Activated T-helper 1 cell treated with Interleukin-2 at 50 U/mL for 16 hours (primary cell): ENCODE results near the gene PRSS56.

Experiments used
- DNase-seq: peaks from one replicate; pipeline ENCODE4 v3.0.0-alpha.2; 2020; ENCODE audit warnings: low read depth

The PRSS56 gene

DNA sequence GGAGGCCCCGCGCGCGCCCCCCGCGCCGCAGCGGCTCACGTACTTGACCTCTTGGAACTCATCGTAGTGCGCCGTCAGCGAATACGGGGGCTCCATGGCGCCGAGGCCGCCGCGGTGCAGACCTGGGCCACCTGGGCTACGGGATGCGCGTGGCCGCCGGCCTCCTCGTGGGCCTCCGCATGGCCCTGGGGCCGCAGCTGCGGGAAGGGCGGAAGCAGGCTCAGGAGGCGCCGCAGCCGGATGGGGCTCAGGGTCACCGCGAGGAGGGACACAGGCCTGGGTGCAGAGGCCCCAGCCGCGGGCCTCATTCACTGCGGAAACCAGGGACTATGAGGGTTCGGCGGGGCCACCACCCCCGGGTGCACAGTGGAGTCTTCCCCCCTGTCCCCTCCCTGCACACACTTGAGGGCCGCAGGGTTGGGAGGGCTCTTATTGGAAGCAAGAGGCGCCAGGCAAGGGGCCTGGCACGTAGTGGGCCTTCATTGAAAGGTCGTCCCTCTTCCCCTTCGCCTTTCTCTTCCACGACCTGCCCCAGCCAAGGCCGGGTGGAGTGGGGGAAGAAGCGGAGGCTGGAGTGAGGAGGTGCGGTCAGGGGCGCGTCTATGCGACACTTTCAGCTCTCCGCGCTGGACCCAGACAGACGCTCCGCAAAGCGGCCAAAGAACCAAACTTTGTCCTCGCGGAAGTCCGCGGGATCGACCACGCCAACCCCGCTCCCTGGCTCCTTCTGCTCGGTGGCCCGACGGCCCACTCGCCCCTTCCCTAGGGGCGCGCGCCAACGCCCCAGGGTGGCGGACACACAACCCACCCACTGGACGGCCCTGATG, 33.4 kb upstream of the PRSS56 start:
- DNase-seq: no peak

DNA sequence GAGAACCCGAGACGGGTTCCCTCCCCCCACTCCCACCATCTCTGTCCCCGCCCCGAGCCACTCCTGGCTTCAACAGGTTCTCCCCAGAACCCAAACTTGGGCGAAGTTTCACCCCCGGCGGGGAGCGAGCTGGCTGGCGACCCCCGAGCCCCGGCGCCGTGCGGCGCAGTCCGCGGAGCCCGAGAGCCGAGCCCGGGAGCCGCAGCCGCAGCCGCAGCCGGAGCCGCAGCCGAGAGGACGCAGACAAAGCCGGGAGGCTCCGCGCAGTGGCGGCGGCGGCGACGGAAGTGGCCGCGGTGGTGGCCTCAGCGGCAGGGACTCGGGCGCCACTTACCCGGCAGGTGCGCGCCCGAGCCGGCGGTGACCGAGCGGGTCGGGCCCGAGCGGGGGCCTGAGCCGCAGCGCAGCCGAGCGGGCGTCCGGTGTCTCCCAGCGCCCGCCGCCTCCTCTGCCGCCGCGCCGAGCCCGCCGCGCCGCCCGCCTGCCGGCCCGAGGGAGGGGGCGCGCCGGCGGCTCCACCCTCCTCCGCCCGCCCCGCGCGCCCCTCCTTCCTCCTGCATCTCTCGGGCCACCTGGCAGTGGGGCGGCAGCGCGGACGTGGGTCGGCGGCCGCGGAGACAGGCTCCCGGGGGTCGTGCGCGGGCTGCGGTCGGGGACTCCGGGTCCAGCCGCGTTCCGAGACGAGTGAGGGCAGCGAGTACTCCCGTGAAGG, 32.6 kb upstream of the PRSS56 start, which contains the start of gene ECEL1:
Gene ECEL1, minus strand, starts transcription at position 450 of the 712 bp plus-strand sequence. CDS start 1,181 bp downstream, outside the sequence.
- no peak for DNase-seq

DNA sequence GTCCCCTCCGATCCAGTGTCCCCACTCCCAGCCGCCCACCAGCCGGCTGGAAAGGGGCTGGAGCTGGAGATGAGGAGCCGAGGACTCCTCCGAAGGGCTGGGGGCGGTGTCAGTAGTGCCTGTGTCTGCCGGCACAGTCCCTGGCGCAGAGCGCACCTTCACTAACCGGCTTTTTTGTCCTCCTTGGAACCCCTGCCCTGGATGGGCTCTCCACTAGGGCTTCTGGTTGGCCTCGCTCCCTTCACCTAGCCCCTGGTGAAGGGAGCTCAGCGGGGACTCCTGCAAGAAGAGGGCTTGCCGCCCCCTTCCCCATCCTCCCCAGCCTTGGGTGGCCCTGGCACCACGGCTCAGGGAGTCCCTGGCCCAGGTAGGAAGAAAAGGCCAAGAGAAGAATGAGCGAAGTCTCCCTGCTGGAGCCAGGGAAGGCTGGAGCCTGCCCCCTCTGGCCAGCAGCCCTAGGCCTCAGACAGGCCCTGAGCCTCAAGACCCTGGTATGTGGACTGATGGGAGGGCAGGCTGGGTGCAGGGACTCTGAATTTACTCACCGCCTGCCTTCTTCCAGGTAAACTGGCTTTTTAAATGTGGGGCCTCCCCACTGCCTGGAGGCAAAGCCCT, 32.0 kb upstream of the PRSS56 start:
- DNase-seq: no peak

DNA sequence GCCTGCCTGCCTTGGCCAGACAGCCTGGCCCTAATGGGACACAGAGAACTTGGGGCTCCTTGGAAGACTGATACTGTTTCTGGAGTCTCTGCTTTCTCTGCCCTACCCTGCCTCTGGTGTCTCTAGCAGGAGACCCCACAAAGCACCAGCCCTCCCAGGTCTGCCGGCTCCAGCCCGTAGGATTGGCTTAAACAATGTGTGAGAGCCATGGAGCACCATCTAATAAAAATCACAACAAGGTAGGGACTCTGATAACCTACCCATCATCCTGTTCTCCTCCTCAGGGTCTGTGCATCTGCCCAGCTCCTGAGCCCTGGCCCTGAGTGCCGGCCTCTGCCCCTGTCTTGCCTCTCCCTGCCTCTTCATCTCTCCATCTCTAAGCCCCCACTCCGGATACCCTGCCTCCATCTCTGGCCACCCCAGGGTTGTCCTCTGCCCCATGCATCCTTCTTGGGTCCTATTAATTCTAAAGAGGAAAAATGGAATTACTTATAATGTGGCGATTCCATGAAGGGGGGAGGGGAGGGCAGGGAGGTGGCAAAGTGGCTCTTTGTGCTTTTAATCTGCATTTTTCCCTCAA, 31.4 kb upstream of the PRSS56 start:
- no peak for DNase-seq

DNA sequence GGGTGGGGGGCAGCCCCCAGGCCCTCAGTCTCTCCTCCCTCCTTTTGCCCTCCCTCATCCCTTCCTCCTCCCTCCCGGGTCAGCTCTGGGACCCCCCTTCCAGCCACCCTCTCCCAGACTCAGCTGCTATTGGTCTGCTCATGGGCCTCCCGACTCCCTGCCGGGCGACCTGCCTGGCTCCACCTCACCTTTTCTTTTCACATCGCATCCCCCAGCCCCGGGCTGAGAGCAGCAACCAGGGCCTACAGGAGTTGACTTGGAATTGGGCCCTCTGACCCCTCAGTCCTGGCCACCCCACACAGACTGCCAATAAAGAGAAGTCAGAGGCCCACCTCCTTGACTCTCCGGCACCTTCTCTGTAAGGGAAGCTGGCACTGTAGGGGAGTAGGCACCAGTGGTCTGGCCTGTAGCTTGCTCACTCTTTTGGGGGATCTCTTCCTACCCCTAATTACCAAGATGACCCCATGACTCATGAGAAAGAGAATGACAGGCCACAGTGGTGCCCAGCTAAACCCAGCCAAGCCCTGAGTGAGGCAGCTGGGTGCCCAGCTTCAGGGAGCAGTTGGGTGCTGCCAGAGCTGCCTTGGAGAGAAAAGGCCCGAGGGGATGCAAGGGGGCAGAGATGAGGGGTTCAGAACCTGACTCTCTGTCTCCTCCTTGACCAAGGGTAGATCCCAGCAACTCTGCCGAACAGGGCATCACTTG, 30.5 kb upstream of the PRSS56 start:
- DNase-seq: no peak

DNA sequence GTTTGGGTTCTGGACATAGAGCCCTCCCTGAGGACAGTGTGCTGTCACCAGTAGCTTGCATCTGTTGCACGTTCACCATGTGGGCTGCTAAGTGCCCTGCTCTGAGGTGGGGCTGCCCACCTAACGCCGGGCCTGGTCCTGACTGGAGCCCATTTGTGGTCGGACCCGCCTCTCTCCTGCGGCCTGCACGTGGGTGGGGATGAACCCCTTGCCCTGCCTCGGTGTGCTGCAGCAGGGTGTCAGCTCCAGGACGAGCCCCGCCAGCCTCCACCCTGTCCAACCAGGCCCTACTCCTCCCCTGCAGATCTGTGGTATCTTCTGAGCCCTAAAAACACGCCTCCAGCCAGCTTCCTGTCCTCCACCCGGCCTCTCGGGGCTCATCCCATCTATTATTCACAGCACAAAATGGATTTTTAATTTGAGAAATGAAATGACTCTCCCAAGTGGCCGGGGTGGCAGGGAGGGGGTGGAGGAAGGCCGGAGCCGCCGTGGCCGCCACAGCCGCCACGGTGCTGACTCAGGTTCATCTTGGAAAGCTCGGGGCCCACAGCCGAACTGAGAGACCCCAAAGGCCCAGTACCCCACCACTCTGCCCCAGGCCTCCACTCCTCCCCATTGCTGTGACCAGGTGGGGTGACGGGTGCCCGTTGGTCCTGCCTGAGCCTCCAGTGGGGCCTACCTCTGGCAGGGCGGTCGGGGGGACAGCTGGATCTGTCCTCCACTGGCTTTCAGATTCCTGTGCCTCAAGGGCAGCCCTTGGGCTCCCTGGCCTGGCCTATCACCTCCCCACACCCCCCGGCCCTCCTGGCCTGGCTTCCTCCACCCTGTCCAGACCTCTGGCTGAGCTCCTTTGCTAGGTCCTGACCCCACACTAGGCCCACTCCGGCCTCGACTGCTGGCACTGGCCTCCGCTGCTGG, 29.7 kb upstream of the PRSS56 start:
- no peak for DNase-seq

DNA sequence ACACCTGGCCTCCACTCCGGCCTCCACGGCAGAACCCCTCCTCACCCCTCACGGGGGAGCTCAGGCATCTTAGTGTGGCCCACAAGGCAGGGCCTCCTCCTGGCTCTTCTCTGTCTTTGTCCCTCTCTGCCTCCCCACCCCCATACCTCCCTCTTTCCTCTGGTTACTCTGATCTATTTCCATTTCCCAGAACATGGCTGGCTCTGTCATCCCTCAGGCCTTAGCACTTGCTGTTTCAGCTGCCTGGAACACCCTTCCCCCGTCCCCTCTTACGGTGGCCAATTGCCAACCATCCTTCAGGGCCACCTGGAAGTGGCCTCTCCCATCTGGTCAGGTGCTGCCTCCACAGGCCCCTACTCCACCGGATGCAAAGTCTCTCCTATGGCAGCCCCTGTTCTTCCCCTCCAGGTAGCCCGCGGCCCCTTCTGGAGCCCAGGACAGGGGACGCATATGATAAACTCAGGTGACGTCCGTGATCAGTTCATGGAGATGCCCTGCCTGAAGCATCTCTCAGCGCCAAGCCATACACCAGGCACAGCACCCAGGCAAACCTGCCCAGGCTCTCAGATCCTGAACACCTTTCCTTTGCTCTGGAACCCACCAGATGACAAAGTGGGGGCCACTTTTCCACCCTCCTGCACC, 28.9 kb upstream of the PRSS56 start:
- no peak for DNase-seq

DNA sequence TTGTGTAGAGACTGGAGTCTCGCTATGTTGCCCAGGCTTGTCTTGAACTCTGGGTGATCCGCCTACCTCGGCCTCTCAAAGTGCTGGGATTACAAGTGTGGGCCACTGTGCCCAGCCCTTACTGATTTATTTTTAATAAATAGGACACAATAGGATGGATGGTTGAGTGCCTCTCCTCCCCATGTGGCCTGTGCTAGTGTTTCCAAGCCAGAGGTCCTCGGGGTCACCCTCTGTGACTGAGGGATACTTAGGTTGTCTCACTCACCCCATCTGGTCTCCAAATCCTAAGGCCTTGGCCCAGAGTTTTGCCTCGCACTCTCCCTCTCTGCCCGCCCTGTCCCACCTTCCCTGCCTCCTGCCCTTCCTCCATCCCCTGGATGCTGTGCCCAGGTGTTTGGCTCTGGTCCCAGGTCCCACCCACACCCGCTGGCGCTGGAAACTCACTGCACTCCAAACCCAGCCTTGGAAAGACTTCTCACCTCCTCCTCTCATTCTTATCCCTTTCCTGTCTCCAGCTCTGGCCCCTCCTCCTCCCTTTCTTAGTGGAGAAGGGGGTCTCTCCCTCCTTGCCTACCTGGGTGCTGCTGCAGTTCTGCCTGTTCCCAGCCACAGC, 27.8 kb upstream of the PRSS56 start:
- DNase-seq: no peak

DNA sequence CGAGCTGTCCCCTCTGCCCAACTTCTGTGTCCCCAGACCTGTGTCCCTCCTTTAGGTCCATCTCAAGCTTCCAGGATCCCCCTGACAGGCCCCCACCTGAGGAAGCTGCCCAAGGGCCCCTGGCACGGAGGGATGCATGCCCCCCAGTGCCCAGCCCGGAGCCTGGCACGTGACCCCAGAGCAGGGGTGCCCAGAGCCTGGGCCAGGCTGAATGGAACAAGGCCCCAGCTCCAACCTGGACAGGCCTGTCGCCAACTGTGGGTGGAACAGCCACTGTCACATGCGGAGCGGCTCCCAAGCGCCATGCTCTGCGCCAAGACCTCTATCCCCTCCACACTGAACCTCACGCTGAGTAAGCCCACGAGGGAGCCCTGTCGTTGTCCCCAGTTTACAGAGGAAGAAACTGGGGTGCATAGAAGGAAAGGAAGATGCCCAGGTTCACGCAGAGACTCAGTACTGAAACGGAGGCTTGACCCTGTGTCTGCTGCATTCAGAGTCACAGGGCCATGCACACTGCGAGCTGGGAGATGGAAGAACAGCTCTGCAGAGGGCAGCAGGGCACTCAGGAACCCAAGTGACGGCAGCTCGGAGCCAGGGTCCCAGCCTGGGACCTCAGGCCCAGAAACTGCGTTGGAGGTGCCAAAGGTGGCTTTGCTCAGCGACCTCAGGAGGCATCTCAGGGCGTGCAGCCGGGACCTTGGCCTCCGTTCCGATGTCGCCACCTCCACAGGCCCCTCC, 27.1 kb upstream of the PRSS56 start:
- no peak for DNase-seq

DNA sequence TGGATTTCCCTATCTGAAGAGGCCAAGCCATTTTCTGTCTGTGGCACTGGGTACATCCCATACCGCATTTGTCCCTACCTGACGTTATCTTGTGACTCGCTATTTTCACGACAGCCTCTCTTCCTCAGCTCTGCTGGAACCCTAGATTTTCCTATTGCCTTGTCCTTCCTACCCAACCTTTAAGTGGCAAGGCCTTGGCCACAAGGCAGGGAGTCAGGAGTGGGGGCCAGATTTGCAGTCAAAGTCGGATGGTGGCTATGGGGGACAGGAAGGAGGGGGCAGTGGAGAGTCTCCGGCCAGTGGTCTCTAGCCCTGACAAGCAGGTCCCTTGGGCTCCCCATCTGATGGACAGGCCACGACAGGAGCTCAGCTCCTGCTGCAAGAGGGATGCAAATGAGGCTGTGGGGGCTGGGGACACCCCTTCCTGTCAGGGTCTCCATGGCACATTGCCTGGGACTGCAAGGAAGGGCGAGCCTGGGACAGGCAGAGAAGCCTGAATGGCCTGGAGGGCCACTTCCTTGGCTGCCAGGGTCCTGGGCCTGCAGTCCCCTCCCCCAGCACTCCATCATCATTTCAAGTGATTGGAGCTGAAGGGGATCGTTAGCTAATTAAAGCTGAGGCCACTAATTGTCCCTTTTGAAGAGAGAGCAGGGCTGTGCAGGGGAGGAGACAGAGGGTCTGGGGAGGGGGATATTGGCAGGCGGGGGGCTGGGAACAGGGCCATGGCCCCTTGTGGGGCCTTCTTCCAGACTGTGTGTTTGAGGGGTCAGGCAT, 26.3 kb upstream of the PRSS56 start:
- DNase-seq: no peak

DNA sequence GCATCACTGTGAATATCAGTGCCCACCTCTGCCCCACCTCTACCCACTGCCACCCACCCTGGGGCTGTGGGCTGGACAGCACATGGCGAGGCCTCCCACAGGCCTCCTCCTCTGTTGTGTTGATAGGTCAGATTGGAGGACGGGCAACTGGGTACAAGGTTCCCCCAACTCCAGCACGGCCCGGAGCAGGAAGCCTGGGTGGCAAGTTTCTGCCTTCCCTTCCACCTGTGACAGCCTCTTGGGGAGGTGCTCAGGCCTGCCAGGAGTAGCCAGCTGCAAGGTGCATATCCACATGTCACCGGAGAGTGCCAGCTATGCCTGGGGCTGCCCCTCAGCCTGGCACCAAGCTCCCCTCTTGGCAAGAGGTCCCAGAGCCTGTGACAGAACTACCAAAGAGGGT, 25.6 kb upstream of the PRSS56 start:
- no peak for DNase-seq

DNA sequence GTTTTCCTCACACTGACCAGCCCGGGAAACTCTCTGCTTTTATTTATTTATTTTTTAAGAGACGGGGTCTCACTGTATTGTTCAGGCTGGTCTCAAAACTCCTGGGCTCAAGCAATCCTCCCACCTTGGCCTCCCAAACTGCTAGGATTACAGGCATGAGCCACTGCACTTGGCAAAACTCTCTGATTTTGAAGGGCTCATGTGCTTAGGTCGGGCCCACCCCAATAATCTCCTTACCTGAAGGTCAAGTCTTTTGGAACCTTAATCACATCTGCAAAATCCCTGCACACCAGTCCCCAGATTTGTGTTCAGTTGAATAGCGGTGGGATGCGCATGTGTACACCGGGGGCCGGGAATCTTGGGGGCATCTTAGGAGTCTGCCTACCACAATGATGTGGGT, 24.9 kb upstream of the PRSS56 start:
- no peak for DNase-seq

DNA sequence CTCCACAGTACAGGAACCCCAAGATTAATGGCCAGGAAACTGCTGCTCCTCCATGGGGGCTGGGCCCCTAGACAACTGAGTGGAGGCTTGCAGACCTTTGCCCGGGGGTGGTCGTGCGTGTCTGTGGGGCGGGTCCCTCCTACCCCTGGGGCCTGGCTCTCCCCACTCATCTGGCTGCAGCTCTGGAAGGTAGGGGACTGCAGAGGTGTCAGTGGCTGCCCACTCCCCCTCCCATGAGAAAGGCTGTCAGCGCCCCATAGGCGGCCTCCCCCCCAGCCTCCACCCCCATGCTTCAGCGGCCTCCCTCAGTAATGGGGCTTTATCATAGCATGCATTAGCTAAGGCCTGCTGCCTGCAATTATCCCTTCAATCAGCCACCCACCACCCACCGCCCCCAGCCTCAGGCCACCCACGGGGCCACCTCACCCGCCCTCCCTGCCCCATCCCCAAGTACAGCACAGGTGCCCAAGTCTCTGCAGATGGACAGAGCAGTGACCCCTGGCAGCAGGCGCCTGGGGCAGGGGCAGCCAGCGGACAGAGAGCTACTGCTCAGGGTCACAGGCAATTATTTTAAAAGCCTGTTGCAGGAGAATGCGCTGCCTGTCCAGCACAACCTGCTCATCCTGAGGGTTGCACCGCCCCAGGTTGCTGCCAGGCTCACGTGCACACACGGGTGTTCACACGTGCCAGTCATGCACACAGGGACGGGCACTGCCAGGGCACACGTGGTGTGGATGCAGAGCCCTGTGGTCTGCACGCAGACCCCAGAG, 23.5 kb upstream of the PRSS56 start:
- no peak for DNase-seq

DNA sequence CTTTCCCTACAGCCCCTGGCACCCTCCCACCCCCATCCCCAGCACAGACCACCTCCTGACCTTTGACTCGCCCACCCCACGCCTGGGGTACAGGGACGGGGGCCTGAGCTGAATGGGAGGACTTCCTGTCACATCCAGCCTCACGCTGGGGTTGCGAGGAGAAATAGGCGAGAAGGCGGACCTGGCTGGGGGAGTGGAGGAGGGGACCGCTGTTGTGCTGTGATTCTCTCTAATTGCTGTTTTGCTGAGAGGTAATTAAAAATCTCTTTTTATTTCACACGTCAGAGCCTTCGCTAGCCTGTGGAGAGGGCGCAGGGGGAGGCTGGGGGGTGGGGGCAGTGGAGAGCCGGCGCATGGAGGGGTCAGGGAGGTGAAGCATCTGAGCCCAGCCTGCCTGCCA, 22.8 kb upstream of the PRSS56 start:
- no peak for DNase-seq

DNA sequence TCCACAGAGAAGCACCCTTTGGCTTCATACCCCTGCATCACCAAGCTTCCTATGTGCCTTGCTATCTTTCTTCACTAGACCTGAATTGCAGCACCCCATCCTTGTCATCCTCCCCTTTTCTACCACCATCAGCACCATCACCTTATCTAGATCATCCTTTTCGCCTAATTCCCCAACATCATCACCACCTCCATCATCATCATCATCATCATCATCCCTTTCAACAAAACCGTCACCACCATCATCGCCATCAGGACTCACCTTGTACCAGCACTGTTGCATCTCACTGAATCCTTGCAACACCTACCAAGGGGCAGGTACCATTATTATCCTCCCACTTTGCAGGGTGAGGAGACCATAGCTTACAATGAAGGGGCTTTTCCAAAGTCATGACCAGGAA, 21.7 kb upstream of the PRSS56 start:
- DNase-seq: no peak

DNA sequence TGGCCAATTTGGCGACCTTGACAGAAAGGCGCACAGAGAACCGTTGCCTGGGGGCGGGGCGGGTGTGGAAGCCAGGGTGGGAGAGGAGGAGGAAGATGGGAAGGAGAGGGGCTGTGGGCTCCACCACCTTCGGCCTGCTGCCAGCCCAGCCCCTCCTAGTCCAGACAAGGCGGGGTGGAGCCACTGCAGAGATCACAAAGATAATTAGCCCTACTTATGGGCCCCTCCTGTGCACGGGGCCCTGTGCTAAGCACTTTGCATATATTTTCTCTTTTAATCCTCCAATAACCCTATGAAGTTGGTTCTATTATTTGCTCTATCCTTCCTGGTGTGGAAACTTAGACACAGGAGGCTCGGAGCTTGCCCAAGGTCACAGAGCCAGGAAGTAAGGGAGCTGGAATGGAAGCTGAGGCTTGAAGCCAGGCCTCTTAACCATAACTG, 18.8 kb upstream of the PRSS56 start:
- DNase-seq: no peak

DNA sequence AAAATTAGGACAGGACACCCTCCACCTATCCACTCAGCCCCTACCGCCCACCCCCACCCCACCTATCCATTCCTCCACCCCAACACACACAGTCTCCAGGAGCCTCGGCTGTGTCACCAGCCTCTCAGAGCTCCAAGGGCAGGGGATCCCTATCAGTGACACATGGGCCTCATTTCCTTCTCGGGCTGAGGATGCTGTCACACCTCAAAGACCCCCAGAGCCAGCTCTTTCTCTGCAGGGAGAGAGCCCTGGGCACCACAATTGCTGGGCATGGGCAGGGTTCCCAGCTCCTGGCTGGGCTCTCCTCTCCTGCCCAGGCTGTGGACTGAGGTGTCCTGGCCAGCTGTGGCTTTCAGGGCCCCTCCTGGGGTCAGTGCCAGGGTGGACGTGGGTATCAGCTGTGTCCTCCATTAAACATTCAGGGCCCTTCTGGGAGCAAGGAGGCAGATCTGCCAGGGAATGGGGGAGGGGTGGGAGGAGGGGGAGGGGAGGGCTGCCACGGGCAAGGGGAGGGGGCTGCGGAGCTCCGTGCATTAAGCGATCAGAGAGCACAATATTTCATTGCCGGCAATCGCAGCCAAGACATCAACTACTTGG, 18.3 kb upstream of the PRSS56 start:
- DNase-seq: no peak
